ENCODE results near the gene ZNF561.

ZNF561 gene

GRCh38 chr19:9645472-9645871 is 24.4 kb upstream of the ZNF561 start:
- no peak for TF ChIP-seq POLR2A (IDR thresholded peaks at IDR 0.05; ENCODE audit: extremely low read depth, insufficient read length)
- TF ChIP-seq CTCF (IDR thresholded peaks at IDR 0.05; ENCODE audit: low read depth, low read length): no peak
- TF ChIP-seq, protein P1, sequence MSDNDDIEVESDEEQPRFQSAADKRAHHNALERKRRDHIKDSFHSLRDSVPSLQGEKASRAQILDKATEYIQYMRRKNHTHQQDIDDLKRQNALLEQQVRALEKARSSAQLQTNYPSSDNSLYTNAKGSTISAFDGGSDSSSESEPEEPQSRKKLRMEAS (IDR thresholded peaks at IDR 0.05; ENCODE audit: low read depth, low read length): no peak
- no peak for TF ChIP-seq MYC (IDR thresholded peaks at IDR 0.05; ENCODE audit: low read depth, low read length)
- H3K4me3 ChIP-seq (ENCODE audit: low read depth, low read length): no peak overlapping the region
- peak; percentile 61 for DNase-seq (ENCODE audit: low read depth)

- no peak for TF ChIP-seq CTCF (IDR thresholded peaks at IDR 0.05; ENCODE audit: low read depth, low read length)
- no peak for TF ChIP-seq POLR2A (IDR thresholded peaks at IDR 0.05; ENCODE audit: extremely low read depth, insufficient read length)
- no peak for TF ChIP-seq MYC (IDR thresholded peaks at IDR 0.05; ENCODE audit: low read depth, low read length)
- TF ChIP-seq, protein P1 (IDR thresholded peaks at IDR 0.05; ENCODE audit: low read depth, low read length): no peak
- DNase-seq (ENCODE audit: low read depth): no peak
- no peak overlapping the region for H3K4me3 ChIP-seq (ENCODE audit: low read depth, low read length)
These were observed 23.4 kb upstream of the ZNF561 start for GRCh38 chr19:9644472-9644871.

DNA sequence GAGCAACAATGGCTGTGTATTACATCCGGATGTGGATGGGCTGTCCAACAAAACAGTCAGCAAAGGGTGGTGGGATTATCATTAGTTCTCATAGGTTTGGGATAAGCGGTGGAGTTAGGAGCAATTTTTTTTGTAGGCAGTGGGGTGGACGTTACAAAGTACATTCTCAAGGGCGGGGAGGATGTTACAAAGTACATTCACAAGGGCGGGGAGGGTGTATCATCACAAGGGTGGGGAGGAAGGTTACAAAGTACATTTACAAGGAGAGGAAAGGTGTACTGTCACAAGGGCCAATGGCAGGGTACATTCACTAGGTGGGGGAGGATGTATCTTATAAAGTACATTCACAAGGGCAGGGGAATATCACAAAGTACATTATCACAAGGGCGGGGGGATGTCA is 20.8 kb upstream of the ZNF561 start:
- H3K4me3 ChIP-seq (ENCODE audit: low read depth, low read length): no peak overlapping the region
- TF ChIP-seq CTCF (IDR thresholded peaks at IDR 0.05; ENCODE audit: low read depth, low read length): no peak
- TF ChIP-seq MYC (IDR thresholded peaks at IDR 0.05; ENCODE audit: low read depth, low read length): no peak
- TF ChIP-seq, protein P1 (IDR thresholded peaks at IDR 0.05; ENCODE audit: low read depth, low read length): no peak
- TF ChIP-seq POLR2A (IDR thresholded peaks at IDR 0.05; ENCODE audit: extremely low read depth, insufficient read length): no peak
- DNase-seq (ENCODE audit: low read depth): no peak

GRCh38 chr19:9640956-9641355 is 19.9 kb upstream of the ZNF561 start:
- no peak for DNase-seq (ENCODE audit: low read depth)
- H3K4me3 ChIP-seq (ENCODE audit: low read depth, low read length): no peak overlapping the region
- TF ChIP-seq POLR2A (IDR thresholded peaks at IDR 0.05; ENCODE audit: extremely low read depth, insufficient read length): no peak
- TF ChIP-seq MYC (IDR thresholded peaks at IDR 0.05; ENCODE audit: low read depth, low read length): no peak
- no peak for TF ChIP-seq CTCF (IDR thresholded peaks at IDR 0.05; ENCODE audit: low read depth, low read length)
- TF ChIP-seq, protein P1 (IDR thresholded peaks at IDR 0.05; ENCODE audit: low read depth, low read length): no peak

DNA sequence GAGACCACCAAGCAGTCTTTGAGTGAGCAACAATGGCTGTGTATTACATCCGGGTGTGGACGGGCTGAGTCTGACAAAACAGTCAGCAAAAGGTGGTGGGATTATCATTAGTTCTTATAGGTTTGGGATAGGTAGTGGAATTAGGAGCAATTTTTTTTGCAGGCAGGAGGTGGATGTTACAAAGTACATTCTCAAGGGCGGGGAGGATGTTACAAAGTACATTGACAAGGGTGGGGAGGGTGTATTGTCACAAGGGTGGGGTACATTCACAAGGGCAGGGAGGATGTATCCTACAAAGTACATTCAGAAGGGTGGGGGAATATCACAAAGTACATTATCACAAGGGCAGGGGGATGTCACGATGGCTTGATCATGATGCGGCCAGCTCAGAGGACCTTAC is 15.0 kb upstream of the ZNF561 start:
- H3K4me3 ChIP-seq (ENCODE audit: low read depth, low read length): no peak overlapping the region
- no peak for DNase-seq (ENCODE audit: low read depth)
- TF ChIP-seq MYC (IDR thresholded peaks at IDR 0.05; ENCODE audit: low read depth, low read length): no peak
- TF ChIP-seq, protein P1 (IDR thresholded peaks at IDR 0.05; ENCODE audit: low read depth, low read length): no peak
- TF ChIP-seq POLR2A (IDR thresholded peaks at IDR 0.05; ENCODE audit: extremely low read depth, insufficient read length): no peak
- TF ChIP-seq CTCF (IDR thresholded peaks at IDR 0.05; ENCODE audit: low read depth, low read length): no peak

DNA sequence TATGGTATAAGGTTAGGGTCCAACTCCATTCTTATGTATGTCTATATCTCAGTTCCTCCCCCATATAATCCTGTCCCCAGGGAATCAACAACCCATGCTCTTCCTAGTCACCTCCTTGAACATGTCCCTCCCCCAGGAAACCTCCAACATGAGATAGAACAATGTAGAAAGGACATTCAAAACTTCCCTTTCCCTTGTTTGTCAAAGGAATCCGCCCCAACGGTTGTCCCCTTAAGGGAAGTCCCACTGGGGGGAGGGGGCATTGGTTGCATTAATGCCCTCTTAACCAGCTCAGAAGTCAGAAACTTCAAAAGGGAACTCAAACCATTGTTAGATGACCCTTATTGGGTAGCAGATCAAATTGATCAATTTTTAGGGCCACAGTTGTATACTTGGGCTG is 6.8 kb upstream of the ZNF561 start:
- H3K4me3 ChIP-seq (ENCODE audit: low read depth, low read length): no peak overlapping the region
- DNase-seq (ENCODE audit: low read depth): peak; percentile 81
- TF ChIP-seq CTCF (IDR thresholded peaks at IDR 0.05; ENCODE audit: low read depth, low read length) (no peak), MYC (IDR thresholded peaks at IDR 0.05; ENCODE audit: low read depth, low read length) (no peak), POLR2A (IDR thresholded peaks at IDR 0.05; ENCODE audit: extremely low read depth, insufficient read length) (no peak)
- TF ChIP-seq, protein P1 (IDR thresholded peaks at IDR 0.05; ENCODE audit: low read depth, low read length): no peak

Data from NB4 (cell line).